Endothelial cell of umbilical vein (primary cell): ENCODE data around the gene PRRX2. TPM values are rescaled to one million over a fixed set of nuclear protein-coding genes. Genes with fewer than 3 reads are reported as not detected.

ENCODE experiments used
- BruUV-seq: library from RNA; stranded (reverse); fragments of 400-500 nt; replicated peaks from 2 replicates; lab custom pipeline; 2021; lab: Mats Ljungman, UMichigan
- CTCF ChIA-PET: fragments of 300-600, 350-600 bp; sonication (Branson Sonifier 250); formaldehyde crosslinking; loops from one replicate; lab custom pipeline; 2021; ENCODE audit warnings: antibody characterized with exemption, inconsistent platforms; lab: Charles Lee
- POLR2A ChIA-PET: fragments of 300-600, 350-600 bp; sonication (Branson Sonifier 250); formaldehyde crosslinking; loops from one replicate; lab custom pipeline; 2021; ENCODE audit warnings: antibody characterized with exemption, inconsistent platforms; lab: Charles Lee
- DNase-seq: peaks from one replicate; pipeline ENCODE4 v3.0.0-alpha.2; 2011; ENCODE audit warnings: low read depth, low spot score
- FAIRE-seq: peaks from 2 replicates; lab custom pipeline; 2011; peaks lifted over from hg19 to GRCh38; lab: Jason Lieb, UNC
- H2AFZ ChIP-seq: 2 replicates; pipeline ENCODE4 v1.6.0; 2012; ENCODE audit warnings: low read depth, low read length, control low read depth, inconsistent platforms
- H3K27ac ChIP-seq: 2 replicates; pipeline ENCODE4 v1.5.1; 2011; ENCODE audit warnings: low read depth, mild to moderate bottlenecking, control low read depth, low read length, moderate library complexity; ENCODE audit not compliant: insufficient read depth
- H3K27me3 ChIP-seq, 2 experiments: 2 replicates each; pipeline versions ENCODE4 v1.6.0 to v1.6.1; 2011; ENCODE audit warnings: low read length in 2 of 2, mixed read lengths in 1 of 2; ENCODE audit not compliant: control insufficient read depth in 2 of 2, insufficient read depth in 2 of 2
- H3K36me3 ChIP-seq, 2 experiments: 2 replicates in 1 of 2; 3 replicates in 1 of 2; pipeline ENCODE4 v1.5.1; 2011; ENCODE audit warnings: low read length in 2 of 2, mild to moderate bottlenecking in 1 of 2, moderate library complexity in 1 of 2; ENCODE audit not compliant: control insufficient read depth in 2 of 2, insufficient read depth in 2 of 2; ENCODE audit errors: extremely low read depth in 1 of 2
- H3K4me1 ChIP-seq: 3 replicates; pipeline ENCODE4 v1.5.1; 2011; ENCODE audit warnings: mild to moderate bottlenecking, low read length; ENCODE audit not compliant: control insufficient read depth, insufficient read depth; ENCODE audit errors: extremely low read depth
- H3K4me2 ChIP-seq: 2 replicates; pipeline ENCODE4 v1.6.1; 2011; ENCODE audit warnings: low read length, control low read depth, mixed read lengths; ENCODE audit not compliant: insufficient read depth
- H3K4me3 ChIP-seq, 3 experiments: fragments of 200-600 bp in 1 of 3; sonication (generic), shearing (Covaris generic) in 1 of 3; replicated peaks in 1 of 3; 2 replicates each; pipeline ENCODE4 v1.5.1; 2011 to 2016; ENCODE audit warnings: control low read depth in 3 of 3, low read length in 3 of 3, mild to moderate bottlenecking in 2 of 3, inconsistent platforms in 1 of 3, low read depth in 1 of 3, moderate library complexity in 1 of 3; ENCODE audit not compliant: insufficient read depth in 1 of 3
- H3K79me2 ChIP-seq: 2 replicates; pipeline ENCODE4 v1.6.0; 2012; ENCODE audit warnings: low read length, inconsistent platforms; ENCODE audit not compliant: control insufficient read depth, insufficient read depth
- H3K9ac ChIP-seq: replicated peaks from 2 replicates; pipeline ENCODE3; 2011; ENCODE audit warnings: low read length, control low read depth; ENCODE audit not compliant: insufficient read depth; ENCODE audit errors: extremely low read depth
- H3K9me1 ChIP-seq: replicated peaks from 3 replicates; pipeline ENCODE4 v1.6.0; 2011; ENCODE audit warnings: mild to moderate bottlenecking, low read length; ENCODE audit not compliant: control insufficient read depth, insufficient read depth; ENCODE audit errors: extremely low read depth
- H3K9me3 ChIP-seq: replicated peaks from 2 replicates; pipeline ENCODE4 v1.5.1; 2012; ENCODE audit warnings: low read length, inconsistent platforms; ENCODE audit not compliant: control insufficient read depth, insufficient read depth
- H4K20me1 ChIP-seq: replicated peaks from 2 replicates; pipeline ENCODE3; 2011; ENCODE audit warnings: mild to moderate bottlenecking, low read length; ENCODE audit not compliant: control insufficient read depth, insufficient read depth; ENCODE audit errors: extremely low read depth
- CTCF ChIP-seq, 2 donors: IDR thresholded peaks; 1 replicate in 1 of 2; 2 replicates in 1 of 2; pipeline ENCODE4 v1.5.1; 2011; ENCODE audit warnings: low read length in 2 of 2, mild to moderate bottlenecking in 2 of 2, moderate library complexity in 2 of 2, control low read depth in 1 of 2, inconsistent platforms in 1 of 2, low read depth in 1 of 2; ENCODE audit not compliant: insufficient read depth in 1 of 2; ENCODE audit errors: extremely low read depth in 1 of 2
- EZH2 ChIP-seq: IDR thresholded peaks from 2 replicates; pipeline ENCODE4 v1.6.1; 2012; ENCODE audit warnings: borderline replicate concordance, low read depth, mild to moderate bottlenecking, moderate library complexity, low read length, inconsistent platforms; ENCODE audit not compliant: severe bottlenecking
- FOS ChIP-seq: IDR thresholded peaks from 2 replicates; pipeline ENCODE4 v1.6.1; 2011; ENCODE audit warnings: mild to moderate bottlenecking, low read length, moderate library complexity, borderline replicate concordance; ENCODE audit not compliant: insufficient read depth
- GATA2 ChIP-seq: IDR thresholded peaks from 2 replicates; pipeline ENCODE4 v1.7.0; 2011; ENCODE audit warnings: low read depth, mild to moderate bottlenecking, moderate library complexity, mixed read lengths, low read length; ENCODE audit not compliant: insufficient read length, insufficient read depth
- JUN ChIP-seq: IDR thresholded peaks from 2 replicates; pipeline ENCODE4 v1.6.1; 2011; ENCODE audit warnings: borderline replicate concordance, low read depth; ENCODE audit not compliant: insufficient read length, insufficient read depth
- MAX ChIP-seq: IDR thresholded peaks from 2 replicates; pipeline ENCODE4 v1.6.1; 2011; ENCODE audit not compliant: insufficient read depth, insufficient read length
- MYC ChIP-seq: IDR thresholded peaks from one replicate; pipeline ENCODE4 v1.6.1; 2011; ENCODE audit warnings: mild to moderate bottlenecking, low read depth, low read length
- POLR2A ChIP-seq: IDR thresholded peaks from 2 replicates; pipeline ENCODE4 v1.6.1; 2012; ENCODE audit warnings: low read depth, mild to moderate bottlenecking, control low read depth, low read length
- POLR2AphosphoS5 ChIP-seq: IDR thresholded peaks from 2 replicates; pipeline ENCODE4 v1.6.1; 2012; ENCODE audit warnings: low read depth, mild to moderate bottlenecking, control low read depth, low read length, moderate library complexity; ENCODE audit not compliant: insufficient read depth
- dilution Hi-C: fragments of 300-500 bp; cut with MboI; formaldehyde crosslinking; loops from one replicate; pipeline ENCODE4 v1.15.0; 2019; ENCODE audit warnings: low sequenced_read_pairs; ENCODE audit not compliant: extremely low pct_ligation_motif_present
- intact Hi-C: fragments of 100-400 bp; cut with micrococcal nuclease; formaldehyde crosslinking; loops from one replicate; pipeline ENCODE4 v1.10.0; 2022
- polyA plus RNA-seq, 4 experiments: library from polyadenylated mRNA; depleted of rRNA in 3 of 4; stranded (reverse) in 3 of 4; unstranded in 1 of 4; fragments of >200 nt; gene quantifications; 2 replicates each; pipeline versions ENCODE4 v1.2.1 to v1.2.3, GENCODE V29; 2011 to 2012; ENCODE audit warnings: missing spikeins in 1 of 4
- total RNA-seq: library from RNA; stranded (reverse); gene quantifications from 2 replicates; pipeline ENCODE4 v1.2.3, GENCODE V29; 2021

PRRX2 gene
- total and polyA plus RNA-seq, 2 donors (not counting 3 experiments of a cell fraction or from before 2014, with no cell fraction given) = 0.19 to 0.77 TPM

- dilution Hi-C loops (no loop called here), intact Hi-C loops (no loop called here)
- no peaks in the 10 kb centered on the region for H3K4me1 ChIP-seq
- no peaks in the 10 kb centered on the region for H3K9me1 ChIP-seq
- no peak for TF ChIP-seq JUN
- TF ChIP-seq GATA2 = no peak
- TF ChIP-seq CTCF (IDR thresholded peaks at IDR 0.05; ENCODE audit: extremely low read depth in 1 of 2, insufficient read depth in 1 of 2, low read depth in 1 of 2, low read length in 2 of 2) = no peak
- TF ChIP-seq MYC = no peak
- TF ChIP-seq FOS = no peak
- TF ChIP-seq EZH2 = no peak
- no peak for TF ChIP-seq POLR2AphosphoS5
- TF ChIP-seq MAX = no peak
- no peak for TF ChIP-seq POLR2A
- DNase-seq (no peak), FAIRE-seq (no peak)
- CTCF ChIA-PET = interaction anchor here (1.1 kb wide), 1 partner anchor 9 kb away, joined by 3 read pairs; no protein-coding TSS in a partner anchor
- H3K4me3 ChIP-seq = no peak overlapping the region
- BruUV-seq = no TSS peak
- no peak overlapping the region for H3K4me2 ChIP-seq
- H4K20me1 ChIP-seq = no peaks in the 10 kb centered on the region
- H3K9ac ChIP-seq = no peak overlapping the region
- no peaks in the 10 kb centered on the region for H3K36me3 ChIP-seq
- H3K79me2 ChIP-seq = no peaks in the 10 kb centered on the region
- H2AFZ ChIP-seq = no peak overlapping the region
- POLR2A ChIA-PET = no interaction called here
- H3K27ac ChIP-seq = no peak overlapping the region
- H3K9me3 ChIP-seq = no peaks in the 10 kb centered on the region
- H3K27me3 ChIP-seq = no peaks in the 10 kb centered on the region
Observed at GRCh38 chr9:129685220-129685932, 19.9 kb downstream of the PRRX2 start.
